ENCODE results near the gene FRAT1. TPM values are rescaled to one million over a fixed set of nuclear protein-coding genes. Genes with fewer than 3 reads are reported as not detected.
"Not testable (repeated sequence)": the region's sequence is repeated elsewhere in the genome, so short reads cannot be mapped to it uniquely, and the experiment has no call there.

FRAT1 gene
- total RNA-seq, 1 donor from 2014 or later: 1.6 TPM

- no peak for ATAC-seq
Observed at GRCh38 chr10:97336446-97336845, 17.4 kb downstream of the FRAT1 start.

GRCh38 chr10:97336942-97337831 is 18.1 kb downstream of the FRAT1 start:
- peak; percentile 64 for ATAC-seq

GRCh38 chr10:97338041-97338440 is 19.0 kb downstream of the FRAT1 start:
- ATAC-seq: no peak

- no peak for ATAC-seq
Observed at GRCh38 chr10:97341416-97341815, 22.3 kb downstream of the FRAT1 start.

GRCh38 chr10:97343664-97344063 is 24.6 kb downstream of the FRAT1 start:
- ATAC-seq: not testable (repeated sequence)

GRCh38 chr10:97347317-97347716 is 28.2 kb downstream of the FRAT1 start:
- no peak for ATAC-seq

- ATAC-seq: no peak
Observed at GRCh38 chr10:97349752-97350513, 30.9 kb downstream of the FRAT1 start.

- ATAC-seq: peak; percentile 62
Observed at GRCh38 chr10:97353945-97354344, 34.9 kb downstream of the FRAT1 start.

GRCh38 chr10:97355571-97355975 is 36.5 kb downstream of the FRAT1 start:
- ATAC-seq: no peak

- no peak for ATAC-seq
Observed at GRCh38 chr10:97356318-97356914, 37.3 kb downstream of the FRAT1 start.

GRCh38 chr10:97356918-97357317 is 37.8 kb downstream of the FRAT1 start:
- no peak for ATAC-seq

GRCh38 chr10:97358349-97358748 is 39.3 kb downstream of the FRAT1 start:
- ATAC-seq: no peak

- ATAC-seq: no peak
Observed at GRCh38 chr10:97358781-97359180, 39.7 kb downstream of the FRAT1 start.

GRCh38 chr10:97360705-97361536 is 41.9 kb downstream of the FRAT1 start:
- ATAC-seq: peak; percentile 64

- ATAC-seq: no peak
Observed at GRCh38 chr10:97361537-97361901, 42.4 kb downstream of the FRAT1 start.

- ATAC-seq: no peak
Observed at GRCh38 chr10:97362310-97363033, 43.4 kb downstream of the FRAT1 start.

- ATAC-seq: no peak
Observed at GRCh38 chr10:97363071-97363470, 44.0 kb downstream of the FRAT1 start.

- ATAC-seq: no peak
Observed at GRCh38 chr10:97365761-97366351, 46.8 kb downstream of the FRAT1 start.

- no peak for ATAC-seq
Observed at GRCh38 chr10:97366572-97366971, 47.5 kb downstream of the FRAT1 start.

- ATAC-seq: no peak
Observed at GRCh38 chr10:97367126-97367649, 48.1 kb downstream of the FRAT1 start.
